SKM-1 (cell line): ENCODE data around the gene ASGR2.
"Not testable (repeated sequence)": the region's sequence is repeated elsewhere in the genome, so short reads cannot be mapped to it uniquely, and the experiment has no call there.

Experiments used
- DNase-seq: peaks from one replicate; lab custom pipeline; 2025; ENCODE audit not compliant: unreplicated experiment; lab: John Stamatoyannopoulos, UW

Gene ASGR2

DNA sequence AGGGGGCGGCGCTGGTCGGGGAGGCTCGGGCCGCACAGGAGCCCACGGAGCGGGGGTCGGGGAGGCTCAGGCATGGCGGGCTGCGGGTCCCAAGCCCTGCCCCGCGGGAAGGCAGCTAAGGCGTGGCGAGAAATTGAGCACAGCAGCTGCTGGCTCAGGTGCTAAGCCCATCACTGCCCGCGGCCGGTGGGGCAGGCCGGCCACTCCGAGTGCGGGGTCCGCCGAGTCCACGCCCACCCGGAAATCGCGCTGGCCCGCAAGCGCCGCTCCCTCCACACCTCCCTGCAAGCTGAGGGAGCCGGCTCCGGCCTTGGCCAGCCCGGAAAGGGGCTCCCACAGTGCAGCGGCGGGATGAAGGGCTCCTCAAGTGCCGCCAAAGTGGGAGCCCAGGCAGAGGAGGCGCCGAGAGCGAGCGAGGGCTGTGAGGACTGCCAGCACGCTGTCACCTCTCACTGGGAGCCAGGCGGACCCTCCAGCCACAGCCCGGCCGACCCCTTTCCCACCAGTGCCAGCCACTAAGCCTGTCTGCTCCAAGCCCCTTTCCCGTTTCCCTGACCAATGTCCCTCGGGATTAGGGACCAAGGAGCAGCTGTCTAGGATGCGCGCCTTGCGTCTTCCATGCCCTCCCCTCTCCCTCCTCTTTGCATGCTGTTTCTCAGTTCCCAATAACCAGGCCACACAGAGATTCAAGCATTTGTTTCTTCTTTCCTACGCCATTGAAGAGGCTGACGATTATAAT is 13.8 kb downstream of the ASGR2 start:
- DNase-seq: not testable (repeated sequence)

GRCh38 chr17:7098802-7099459 is 15.7 kb downstream of the ASGR2 start:
- no peak for DNase-seq

GRCh38 chr17:7097940-7098339 is 16.7 kb downstream of the ASGR2 start:
- DNase-seq: no peak

GRCh38 chr17:7095625-7096024 is 19.0 kb downstream of the ASGR2 start:
- DNase-seq: no peak

DNA sequence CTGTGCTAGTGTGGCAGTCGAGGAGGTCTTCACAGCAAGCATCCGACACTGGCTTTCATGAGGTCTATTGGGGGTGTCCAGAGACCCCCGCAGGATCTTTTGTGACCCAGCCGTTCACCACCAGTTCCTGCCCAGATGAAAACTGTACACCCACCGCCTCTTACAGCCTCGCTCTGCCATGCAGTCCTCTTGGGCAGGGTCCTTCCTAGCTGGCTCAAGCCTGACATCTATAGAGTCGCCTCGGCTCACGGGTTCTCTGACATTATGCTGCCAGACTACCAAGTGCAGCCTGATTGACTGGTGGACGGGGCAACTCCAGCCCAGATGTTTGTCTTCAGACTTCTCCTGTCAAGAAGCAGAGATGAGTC is 20.0 kb downstream of the ASGR2 start:
- DNase-seq: no peak

GRCh38 chr17:7091311-7092005 is 23.2 kb downstream of the ASGR2 start:
- DNase-seq: not testable (repeated sequence)

GRCh38 chr17:7089570-7089969 is 25.1 kb downstream of the ASGR2 start:
- not testable (repeated sequence) for DNase-seq

DNA sequence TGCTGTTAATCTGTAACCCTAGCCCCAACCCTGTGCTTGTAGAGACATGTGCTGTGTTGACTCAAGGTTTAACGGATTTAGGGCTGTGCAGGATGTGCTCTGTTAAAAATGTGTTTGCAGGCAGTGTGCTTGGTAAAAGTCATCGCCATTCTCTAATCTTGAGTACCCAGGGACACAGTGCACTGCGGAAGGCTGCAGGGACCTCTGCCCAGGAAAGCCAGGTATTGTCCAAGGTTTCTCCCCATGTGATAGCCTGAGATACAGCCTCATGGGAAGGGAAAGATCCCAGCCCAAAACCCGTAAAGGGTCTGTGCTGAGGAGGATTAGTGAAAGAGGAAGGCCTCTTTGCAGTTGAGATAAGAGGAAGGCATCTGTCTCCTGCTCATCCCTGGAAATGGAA is 26.2 kb downstream of the ASGR2 start:
- not testable (repeated sequence) for DNase-seq

DNA sequence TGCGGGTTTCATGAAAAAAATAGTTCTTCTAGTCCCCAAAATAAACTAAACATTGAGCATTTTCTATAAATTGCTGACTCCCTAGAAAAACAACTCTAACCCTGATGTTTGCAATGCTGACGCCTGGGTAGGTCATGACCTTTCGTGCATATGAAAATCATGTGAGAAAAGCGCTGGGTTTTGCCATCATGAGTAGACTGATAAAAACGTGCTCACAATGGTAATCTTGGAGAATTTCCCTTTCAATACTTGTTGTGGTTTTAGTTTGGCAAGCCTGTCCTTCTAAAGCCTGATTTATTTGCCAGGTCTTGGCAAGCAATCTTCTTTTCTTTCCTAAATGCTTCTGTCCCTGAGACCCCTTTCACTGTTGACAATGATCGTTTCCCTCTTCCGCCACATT is 30.5 kb downstream of the ASGR2 start:
- DNase-seq: no peak

DNA sequence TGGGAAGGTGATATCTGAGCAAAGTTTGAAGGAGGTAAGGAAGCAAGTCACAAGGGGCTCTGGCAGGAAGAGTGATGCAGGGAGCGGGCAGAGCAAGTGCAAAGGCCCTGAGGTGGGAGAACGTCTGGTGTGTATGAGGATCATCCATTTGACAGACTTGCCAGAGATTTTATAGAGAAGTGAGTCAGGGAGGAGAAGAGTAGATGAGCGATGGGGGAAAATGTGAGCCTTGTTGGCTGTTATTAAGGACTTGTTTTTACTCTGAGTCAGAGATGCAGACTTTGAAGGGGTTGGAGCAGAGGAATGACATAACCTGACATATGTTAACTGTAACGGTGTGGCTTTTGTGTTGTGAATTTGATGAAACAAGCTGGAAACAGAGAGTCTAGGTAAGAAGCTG is 31.0 kb downstream of the ASGR2 start:
- DNase-seq: no peak

DNA sequence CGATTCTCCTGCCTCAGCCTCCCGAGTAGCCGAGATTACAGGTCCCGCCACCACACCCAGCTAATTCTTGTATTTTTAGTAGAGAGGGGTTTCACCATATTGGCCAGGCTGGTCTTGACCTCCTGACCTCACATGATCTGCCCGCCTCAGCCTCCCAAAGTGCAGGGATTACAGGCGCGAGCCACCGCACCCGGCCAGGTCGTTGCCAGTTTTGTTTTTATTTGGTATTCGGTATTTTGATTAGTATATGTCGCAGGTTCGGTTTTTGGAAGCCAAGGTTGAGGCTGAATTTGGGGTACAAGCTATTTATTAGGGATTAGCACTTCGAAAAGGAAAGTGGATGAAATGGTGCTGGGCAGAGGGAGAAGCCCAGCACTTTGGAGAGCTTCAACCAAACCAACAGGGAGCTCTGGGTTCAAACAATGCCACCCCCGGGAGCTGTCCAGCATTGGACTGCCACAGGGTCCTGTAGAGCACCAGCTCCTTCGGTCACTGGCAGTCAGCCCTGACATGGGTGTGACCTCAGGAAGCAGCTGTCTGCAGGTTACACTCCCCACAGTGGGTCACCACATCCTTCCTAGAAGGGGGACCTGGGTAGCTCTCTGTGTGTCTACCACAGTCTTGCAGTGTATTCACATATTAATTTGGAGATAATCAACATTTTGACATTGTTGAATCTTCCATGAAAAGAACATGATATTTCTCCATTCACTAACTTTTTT is 33.1 kb downstream of the ASGR2 start:
- DNase-seq: no peak

DNA sequence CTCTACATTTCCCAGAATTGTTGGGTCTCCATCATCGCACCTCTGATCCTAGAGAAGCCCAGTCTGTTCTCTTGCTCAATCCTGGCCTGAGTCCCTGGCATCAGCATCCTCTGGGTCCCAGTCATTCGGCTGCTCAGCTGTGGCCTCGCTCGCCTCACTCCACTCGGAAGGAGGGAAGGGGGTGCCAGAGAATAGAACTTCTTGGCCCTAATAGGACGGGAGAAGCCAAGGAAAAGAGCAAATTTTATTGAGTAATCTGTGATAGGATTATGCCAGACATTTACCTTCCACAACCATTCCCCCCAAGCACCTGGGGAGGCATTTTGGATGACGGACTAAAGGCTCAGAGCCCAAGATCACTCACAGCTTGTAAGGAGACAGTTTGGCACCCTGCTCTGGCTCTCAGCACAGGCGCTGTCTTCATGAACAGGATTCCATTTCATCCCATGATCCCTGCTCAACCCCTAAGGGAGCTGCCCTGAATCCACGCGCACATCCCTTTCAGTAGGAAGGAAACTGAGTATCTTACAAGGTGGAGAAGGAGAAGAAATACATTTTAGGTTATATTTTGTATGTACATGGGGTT is 34.1 kb downstream of the ASGR2 start:
- DNase-seq: no peak

DNA sequence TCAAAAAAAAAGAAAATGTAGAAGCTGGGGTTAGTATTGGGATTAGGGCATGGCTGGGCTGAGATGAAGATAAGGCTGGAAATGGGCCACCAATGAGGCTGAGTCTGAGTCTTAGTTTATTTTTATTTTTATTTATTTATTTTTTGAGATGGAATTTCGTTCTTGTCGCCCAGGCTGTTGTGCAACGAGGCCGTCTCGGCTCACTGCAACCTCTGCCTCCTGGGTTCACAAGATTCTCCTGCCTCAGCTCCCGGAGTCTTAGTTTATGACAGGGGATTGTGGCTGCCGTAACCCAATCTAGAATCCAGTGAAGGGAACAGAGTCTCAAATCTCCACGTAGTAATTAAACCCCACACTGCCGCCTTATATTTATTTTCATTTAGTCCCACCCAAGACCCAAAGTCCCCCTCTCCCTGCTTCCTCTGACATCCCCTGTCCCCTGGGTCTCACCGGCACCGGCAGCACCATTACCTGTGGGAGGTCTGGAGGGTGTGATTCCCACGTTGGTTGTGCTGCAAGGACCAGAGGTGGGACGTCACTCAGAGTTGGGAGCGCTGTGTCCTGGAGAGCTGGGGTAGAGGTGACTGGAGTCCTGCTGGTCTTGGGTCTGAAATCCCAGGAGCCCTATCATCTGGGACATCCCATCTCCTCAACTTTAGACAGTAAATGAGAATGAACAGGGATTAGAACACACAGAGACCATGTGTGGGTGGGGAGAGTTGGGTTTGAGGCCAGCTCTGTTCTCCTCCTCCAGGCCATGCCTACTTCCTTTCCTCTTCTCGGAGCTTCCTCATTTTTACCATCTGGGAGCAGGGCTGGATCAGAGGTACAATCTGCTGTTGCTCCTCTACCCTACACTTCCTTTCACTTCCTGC is 34.8 kb downstream of the ASGR2 start, which contains the start of gene CLEC10A:
CLEC10A (minus strand) TSS at position 671 of the 875 bp plus-strand sequence. CDS start 1,439 bp downstream, outside the sequence.
- no peak for DNase-seq

- DNase-seq: no peak
Measured at GRCh38 chr17:7078711-7079110, 35.9 kb downstream of the ASGR2 start.

GRCh38 chr17:7077911-7078546 is 36.6 kb downstream of the ASGR2 start:
- no peak for DNase-seq

- DNase-seq: no peak
Measured at GRCh38 chr17:7074931-7075330, 39.7 kb downstream of the ASGR2 start.

- no peak for DNase-seq
Measured at GRCh38 chr17:7072406-7072805, 42.2 kb downstream of the ASGR2 start.

DNA sequence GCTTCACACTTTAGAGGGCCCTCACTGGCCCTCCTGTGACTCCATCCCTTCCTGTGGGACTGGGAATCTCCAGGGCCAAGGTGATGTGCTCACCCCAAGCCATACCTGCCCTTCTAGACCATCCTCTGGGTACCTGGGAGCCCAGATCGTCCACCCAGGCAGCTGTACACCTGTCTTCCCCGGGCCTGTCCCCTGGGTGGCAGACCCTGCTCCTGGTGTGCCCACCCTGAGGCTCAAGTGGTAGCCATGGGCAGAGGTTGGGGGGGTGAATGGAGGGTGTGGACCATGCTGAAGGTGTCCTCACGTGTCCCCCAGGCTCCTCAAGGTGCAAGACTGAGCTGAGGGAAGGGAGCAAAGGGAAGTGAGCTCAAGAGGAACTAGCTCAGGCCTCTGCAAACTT is 43.9 kb downstream of the ASGR2 start:
- no peak for DNase-seq

GRCh38 chr17:7068268-7068667 is 46.4 kb downstream of the ASGR2 start:
- DNase-seq: no peak

DNA sequence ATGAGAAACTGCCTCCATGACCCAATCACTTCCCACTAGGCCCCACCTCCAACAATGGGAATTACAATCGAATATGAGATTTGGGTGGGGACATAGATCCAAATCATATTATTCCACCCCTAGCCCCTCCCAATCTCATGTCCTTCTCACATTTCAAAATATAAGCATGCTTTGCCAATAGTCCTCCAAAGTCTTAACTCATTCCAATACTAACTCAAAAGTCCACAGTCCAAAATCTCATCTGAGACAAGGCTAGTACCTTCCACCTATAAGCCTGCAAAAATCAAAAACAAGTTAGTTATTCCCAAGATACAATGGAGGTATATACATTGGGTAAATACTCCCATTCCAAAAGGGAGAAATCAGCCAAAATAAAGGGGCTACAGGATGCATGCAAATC is 47.4 kb downstream of the ASGR2 start:
- DNase-seq: no peak
